AG04449 (cell line): ENCODE measurements around the gene CDHR1.
A peak's percentile ranks its signal among the peaks of the same experiment; 100 is the strongest.

Source experiments
- CTCF ChIA-PET: fragments of 350-600 bp; formaldehyde crosslinking; extraction: SDS; loops from one replicate; lab custom pipeline; 2021; ENCODE audit warnings: antibody characterized with exemption; lab: Yijun Ruan, JAX
- POLR2A ChIA-PET: fragments of 400-600, 350-600 bp; formaldehyde crosslinking; extraction: SDS; loops from one replicate; lab custom pipeline; 2020; ENCODE audit warnings: antibody characterized with exemption, inconsistent platforms; lab: Yijun Ruan, JAX
- DNase-seq: peaks from one replicate; pipeline ENCODE4 v3.0.0-alpha.2; 2010; ENCODE audit warnings: low read depth, low spot score
- H3K4me3 ChIP-seq: 2 replicates; pipeline ENCODE4 v1.5.1; 2011; ENCODE audit warnings: low read depth, mild to moderate bottlenecking, control low read depth, low read length
- CTCF ChIP-seq: IDR thresholded peaks from one replicate; pipeline ENCODE4 v1.5.1; 2011; ENCODE audit warnings: mild to moderate bottlenecking, moderate library complexity, low read length, control low read depth, inconsistent platforms; ENCODE audit not compliant: insufficient read depth; ENCODE audit errors: missing control alignments

The CDHR1 gene

GRCh38 chr10:84265418-84265817 is 71.1 kb downstream of the CDHR1 start:
- TF ChIP-seq CTCF: no peak
- H3K4me3 ChIP-seq: no peak overlapping the region
- ChIA-PET CTCF (interaction anchor here (0.7 to 15.6 kb wide), 15 partner anchors 9 to 451 kb away, joined by 3 to 631 read pairs (median 6); no protein-coding TSS in a partner anchor), POLR2A (no interaction called here)
- DNase-seq: no peak

GRCh38 chr10:84267503-84268126 is 73.3 kb downstream of the CDHR1 start:
- DNase-seq: no peak
- CTCF ChIA-PET: interaction anchor here (0.7 to 15.6 kb wide), 29 partner anchors 9 to 298 kb away, joined by 3 to 631 read pairs (median 4); partner anchors contain the start of gene CCSER2
- TF ChIP-seq CTCF: peak; percentile 73
- POLR2A ChIA-PET: no interaction called here
- no peak overlapping the region for H3K4me3 ChIP-seq

GRCh38 chr10:84269162-84269561 is 74.8 kb downstream of the CDHR1 start:
- no peak for DNase-seq
- ChIA-PET POLR2A (interaction anchor here (1.1 kb wide), 1 partner anchor 271 kb away, joined by 5 read pairs; no protein-coding TSS in a partner anchor), CTCF (interaction anchor here (1.0 to 15.6 kb wide), 8 partner anchors 10 to 268 kb away, joined by 3 to 631 read pairs (median 17); partner anchors contain the start of gene CCSER2)
- no peak overlapping the region for H3K4me3 ChIP-seq
- no peak for TF ChIP-seq CTCF
